GM21723 (cell line): ENCODE measurements around the gene FOXO3.
A peak's percentile ranks its signal among the peaks of the same experiment; 100 is the strongest.
"Not testable (repeated sequence)": the region's sequence is repeated elsewhere in the genome, so short reads cannot be mapped to it uniquely, and the experiment has no call there.

Experiments used
- ATAC-seq: cut with Tn5 transposase; IDR thresholded peaks from one replicate; pipeline ENCODE4 v1.9.1; 2021; ENCODE audit warnings: mild to moderate bottlenecking, moderate library complexity; ENCODE audit not compliant: unreplicated experiment

Gene FOXO3

DNA sequence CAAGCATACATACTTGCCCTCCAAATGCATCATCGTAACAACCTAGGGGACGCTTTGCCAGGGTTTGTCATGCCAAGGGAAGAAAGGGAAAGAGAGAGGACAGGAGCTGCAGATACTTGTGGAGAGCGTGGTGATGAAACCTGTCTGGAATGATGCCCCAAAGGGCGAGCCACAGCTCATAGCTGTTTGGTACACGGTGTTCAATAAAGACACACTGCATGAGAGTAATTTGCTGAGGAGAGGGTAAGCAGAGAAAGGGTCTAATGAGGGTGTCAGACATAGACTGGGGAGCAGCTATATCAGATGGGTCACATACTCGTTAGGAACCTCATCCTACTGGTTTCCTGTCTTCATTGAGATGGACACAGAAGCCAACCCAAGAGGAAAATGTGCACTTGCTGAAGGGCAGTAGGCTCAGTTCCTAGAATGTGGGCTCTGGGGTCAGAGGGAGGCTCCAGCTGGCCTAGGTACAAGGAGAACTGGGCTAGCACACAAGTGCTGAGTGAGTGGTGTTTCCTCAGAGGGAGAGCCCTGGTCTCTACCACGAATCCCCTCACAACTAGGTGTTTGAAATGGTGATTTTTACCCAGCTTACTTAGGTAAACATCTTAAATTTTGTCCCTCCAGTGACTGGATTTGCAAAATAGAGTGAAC, 5.2 kb upstream of the FOXO3 start:
- ATAC-seq, result no peak

DNA sequence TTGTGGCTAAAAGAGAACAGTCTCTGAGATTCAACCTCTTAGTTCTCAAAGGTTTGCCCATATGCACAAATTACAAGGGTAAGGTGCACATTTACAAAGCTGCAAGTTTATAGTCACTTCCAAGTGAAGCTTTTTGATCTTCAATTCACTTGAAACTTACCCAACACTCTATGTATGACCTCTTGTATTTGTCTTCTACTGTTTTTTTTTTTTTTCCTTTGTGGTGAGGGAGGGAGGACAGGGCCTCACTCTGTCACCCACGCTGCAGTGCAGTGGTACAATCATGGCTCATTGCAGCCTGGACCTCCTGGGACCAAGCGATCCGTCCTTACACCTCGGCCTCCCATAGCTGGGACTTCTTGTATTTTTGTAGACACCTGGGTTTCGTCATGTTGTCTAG, 4.5 kb upstream of the FOXO3 start:
- no peak for ATAC-seq

DNA sequence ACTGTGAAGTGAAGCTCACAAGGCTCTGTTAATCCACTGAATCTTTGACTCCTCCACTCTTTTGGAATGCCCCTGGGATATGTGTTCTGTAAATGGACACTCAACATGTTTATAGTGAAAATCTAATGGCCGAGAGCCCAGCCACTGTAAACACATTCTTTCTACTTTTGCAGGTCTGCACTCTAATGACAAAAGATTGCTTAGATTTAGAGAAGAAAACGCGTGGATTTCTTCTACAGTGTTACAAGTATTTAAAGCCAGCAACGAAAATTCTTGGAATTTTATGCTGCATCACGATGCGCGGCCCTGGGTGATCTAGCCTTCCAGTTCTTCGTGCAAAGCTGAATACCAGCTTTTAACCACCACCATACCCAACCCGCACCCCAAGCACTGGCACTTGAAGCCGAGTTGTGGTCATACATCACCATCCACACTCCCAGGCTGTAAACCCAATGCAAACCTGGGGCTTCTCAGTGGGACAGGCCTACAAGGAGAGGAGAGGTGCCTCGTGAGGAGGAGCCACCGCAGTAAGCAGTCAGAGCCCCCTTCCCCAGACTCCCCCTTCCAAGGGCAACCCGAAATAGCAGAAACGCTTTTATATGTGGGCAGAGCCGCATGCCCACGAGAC, 3.7 kb upstream of the FOXO3 start:
- no peak for ATAC-seq

DNA sequence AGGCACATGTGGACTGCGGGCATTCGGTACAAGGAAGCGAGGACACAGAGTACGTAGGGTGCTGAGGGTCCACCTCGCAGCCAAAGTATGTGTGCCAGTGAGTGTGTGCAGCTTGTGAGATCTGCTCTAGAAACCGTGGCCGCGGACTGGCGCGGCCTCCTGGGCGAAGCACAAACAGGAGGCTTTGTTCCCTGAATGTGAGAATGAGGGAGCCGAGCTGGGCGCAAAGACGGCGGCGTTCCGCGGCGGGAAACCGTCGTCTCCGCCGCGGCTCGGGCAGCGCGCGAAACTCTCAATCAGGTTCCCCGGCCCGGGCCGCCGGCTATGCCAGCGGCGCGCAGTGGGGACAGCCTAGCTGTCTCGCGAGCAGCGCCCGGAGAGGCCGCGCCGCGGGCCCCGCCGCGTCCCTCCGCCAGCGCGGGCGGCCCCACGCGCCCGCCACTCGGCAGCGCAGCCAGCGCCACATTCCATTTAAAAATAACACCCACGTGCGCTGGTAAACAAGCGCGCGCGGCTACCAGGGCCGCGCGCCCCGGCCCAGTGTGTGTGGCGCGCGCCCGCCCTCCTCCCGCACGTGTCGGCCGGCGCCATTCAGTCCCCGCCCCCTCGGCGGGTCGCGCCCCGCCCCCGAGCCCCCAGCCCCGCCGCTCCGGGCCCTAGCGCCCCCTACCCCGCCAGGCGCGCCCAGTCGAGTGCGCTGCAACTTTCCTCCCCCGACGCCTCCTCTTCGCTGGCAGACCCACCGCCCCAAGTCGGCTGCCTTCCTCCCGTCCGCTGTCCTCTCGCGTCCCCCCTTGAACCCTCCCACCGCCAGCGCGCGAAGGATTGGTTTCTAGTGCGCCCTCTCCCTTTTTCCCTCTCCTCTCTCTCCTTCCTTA, 3.0 kb upstream of the FOXO3 start:
- no peak for ATAC-seq

DNA sequence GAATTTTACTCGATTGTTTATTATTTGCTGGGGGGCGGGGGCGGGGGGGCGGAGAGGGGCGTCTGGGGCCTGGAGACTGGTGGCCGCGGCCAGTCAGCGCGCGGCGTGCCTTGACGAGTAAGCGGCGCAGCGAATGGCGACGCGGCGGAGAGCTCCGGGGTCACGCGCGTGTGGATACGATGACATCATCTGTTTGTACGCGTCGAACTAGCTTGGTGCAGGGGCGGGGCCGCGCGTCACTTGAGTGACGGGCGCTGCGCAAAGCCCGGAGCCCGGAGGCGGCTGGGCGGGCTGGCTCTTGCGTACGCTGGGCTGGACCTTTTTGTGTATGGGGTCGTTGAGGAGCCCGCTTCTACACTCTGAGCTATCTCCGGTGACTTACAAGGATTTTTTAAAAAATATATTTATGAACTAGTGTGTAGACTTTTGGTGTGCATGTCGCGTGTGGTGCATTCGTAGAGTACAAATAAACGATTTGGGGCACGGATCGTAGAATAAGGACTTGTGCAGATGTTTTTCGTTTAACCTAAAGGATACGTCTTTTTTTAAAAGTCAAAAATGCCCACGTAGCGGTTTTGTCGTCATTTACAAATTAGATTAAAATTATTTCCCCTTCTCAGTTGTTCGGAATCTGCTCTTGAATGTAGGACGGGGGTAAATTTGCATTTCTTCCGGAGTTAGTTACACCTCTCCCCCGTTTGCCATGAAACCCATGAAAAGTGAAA, 2.2 kb upstream of the FOXO3 start:
- ATAC-seq, result peak; percentile 66

DNA sequence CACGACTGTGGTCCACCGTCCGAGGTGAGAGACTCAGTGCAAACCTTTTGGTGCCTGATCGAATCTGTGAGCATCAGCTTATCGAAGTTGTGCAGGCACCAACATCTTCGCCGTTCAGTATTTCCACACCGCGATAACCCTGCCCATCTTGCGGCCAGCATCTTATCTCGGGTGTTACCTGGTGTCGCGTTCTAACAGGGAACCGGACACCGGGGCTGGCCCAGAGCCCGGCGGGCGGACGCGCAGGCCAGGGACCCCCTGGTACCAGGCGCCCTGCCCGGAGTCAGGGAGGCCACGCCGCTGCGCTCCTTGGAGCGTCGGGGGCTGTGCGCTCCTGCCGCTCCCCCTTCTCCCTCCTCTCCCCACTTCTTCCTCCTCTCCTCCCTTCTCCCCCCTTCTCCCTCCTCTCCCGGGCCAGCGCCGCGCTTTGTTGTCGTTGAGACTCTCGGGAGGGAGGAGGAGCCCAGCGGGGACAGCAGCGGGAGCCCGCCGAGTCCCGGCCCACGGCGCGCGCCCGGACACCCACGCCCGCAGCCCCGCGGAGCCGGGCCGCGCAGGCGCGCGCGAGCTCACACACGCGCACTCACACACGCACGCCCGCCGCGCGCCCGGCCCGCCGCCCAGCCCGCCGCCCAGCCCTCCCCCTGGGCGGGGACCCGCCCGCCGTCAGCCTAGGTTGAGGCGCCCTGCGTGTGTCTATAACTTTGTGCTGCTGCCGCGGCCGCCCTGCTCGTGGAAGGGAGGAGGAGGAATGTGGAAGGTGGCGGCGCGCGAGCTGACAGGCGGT, 1.4 kb upstream of the FOXO3 start:
- ATAC-seq, result peak; percentile 38

DNA sequence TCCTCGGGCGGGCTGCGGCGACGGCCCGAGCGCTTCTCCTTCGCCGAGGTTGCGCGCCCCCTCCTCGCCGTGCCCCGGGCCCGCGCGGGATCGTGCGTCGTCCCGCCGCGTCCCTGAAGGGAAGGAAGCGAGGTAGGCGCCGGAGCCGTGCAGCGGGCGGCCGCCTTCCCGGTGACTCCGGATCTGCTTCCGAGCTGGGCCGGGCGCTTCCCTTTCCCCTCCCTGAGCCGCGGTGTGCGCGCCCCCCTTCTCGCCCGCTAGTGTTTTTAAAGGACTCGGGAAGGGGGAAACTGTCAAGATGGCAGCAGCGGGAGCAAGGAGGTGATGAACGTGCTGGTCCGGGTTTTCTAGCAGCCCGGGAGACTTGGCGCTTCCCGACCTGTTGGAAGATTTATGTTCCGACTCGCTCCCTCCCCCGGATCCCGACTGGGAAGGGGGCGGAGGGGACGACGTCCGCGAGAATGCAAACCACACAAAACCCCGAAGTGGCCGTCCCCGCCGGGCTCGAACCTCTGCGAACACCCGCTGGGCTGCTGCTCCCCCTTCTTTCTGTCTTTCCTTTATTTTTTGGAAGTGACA, 744 bp upstream of the FOXO3 start:
- ATAC-seq, result no peak

DNA sequence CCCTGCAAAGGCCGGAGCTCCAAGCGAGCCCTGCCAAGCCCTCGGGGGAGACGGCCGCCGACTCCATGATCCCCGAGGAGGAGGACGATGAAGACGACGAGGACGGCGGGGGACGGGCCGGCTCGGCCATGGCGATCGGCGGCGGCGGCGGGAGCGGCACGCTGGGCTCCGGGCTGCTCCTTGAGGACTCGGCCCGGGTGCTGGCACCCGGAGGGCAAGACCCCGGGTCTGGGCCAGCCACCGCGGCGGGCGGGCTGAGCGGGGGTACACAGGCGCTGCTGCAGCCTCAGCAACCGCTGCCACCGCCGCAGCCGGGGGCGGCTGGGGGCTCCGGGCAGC, 561 bp downstream of the FOXO3 start:
- not testable (repeated sequence) for ATAC-seq

DNA sequence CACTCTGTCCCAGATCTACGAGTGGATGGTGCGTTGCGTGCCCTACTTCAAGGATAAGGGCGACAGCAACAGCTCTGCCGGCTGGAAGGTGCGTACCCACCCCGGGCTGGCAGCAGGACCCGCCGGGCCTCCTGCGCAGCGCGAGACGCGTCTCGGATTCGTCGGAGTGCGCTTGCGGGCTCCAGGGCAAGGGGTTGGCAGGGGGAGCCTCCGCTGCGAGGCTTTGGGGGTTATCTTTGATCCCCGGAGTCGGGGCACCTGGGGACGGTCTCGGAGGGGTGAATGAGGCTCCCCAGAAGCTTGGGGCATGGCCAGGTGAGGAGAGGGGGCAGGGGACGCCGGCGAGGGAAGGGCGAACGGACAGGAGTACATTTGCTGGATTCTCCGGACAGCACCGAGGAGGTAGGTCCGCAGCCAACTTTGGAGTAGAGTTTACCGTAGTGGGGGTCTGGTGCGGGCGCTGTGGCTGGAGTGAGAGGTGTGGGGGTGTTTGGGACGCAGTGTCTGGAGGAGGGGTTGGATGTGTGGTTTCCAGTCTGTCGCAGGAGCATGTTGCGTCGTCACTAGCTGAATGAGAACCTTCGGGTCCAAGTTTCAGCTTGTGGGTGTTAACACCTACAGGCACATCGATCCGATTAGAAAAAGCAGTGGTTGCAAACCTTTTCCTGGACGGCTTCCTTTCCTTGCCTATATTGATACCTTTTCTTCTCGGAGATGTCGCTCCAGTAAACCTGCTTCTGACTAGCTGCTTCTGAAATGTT, 1.2 kb downstream of the FOXO3 start:
- ATAC-seq, result no peak

DNA sequence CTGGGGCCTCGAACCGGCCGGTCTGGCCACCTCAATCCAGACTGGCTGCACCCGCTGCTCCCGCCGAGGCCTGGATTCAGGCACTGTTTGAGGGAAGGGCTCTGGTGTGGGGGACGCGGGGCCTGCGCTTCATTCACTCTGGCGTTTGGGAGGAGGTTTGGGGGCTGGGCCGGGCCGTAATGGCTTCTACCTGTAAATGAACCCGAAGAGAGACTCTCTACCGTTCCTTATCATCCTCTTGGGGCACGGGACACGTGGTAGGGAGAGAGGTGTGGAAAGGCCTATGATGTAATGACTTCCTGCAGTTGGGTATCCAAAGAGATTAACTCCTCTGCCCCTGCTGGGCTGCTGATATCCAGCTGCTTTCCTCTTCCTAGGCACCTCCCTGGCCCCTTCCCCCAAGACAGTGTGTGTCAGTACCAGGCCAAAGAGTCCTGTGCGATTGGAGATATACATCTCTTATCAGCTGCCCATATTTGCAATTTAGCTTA, 1.8 kb downstream of the FOXO3 start:
- ATAC-seq, result no peak

DNA sequence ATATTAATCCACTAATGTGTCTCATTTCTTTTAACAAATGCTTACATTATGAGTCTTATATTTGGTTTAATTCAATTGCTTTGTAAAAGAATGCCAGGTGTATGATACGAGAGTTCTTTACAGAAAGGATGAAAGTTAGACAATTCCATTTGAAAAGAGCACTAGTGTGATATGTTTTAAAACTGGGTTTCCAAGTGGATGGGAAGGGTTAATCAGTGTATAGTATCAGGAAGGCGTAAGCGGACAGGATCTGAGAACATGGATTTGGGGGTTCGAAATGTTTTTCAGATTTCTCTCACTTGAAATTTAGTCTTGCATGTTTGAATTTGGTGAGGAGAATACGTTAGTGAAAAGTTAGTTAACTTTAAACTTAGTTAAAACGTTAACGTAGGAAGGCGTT, 2.6 kb downstream of the FOXO3 start:
- no peak for ATAC-seq

DNA sequence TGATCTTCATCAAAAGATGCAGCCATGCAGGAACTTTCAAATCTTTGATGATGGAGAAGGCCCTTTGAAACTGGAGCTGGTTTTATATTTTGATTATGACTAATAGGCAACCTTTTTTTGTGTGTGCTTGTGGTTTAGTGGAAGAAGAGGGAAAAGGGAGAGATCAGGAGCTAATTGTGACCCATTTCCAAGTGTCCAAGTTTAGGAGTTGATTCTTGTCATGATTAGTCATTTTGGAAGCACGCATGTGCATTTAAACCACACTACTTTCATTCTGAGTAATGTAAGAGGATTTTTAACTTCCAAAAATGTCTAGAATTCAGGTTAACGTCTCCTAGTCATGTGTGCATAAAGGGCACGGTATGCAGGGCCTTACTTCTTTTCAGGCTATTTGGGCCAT, 3.5 kb downstream of the FOXO3 start:
- ATAC-seq, result no peak

DNA sequence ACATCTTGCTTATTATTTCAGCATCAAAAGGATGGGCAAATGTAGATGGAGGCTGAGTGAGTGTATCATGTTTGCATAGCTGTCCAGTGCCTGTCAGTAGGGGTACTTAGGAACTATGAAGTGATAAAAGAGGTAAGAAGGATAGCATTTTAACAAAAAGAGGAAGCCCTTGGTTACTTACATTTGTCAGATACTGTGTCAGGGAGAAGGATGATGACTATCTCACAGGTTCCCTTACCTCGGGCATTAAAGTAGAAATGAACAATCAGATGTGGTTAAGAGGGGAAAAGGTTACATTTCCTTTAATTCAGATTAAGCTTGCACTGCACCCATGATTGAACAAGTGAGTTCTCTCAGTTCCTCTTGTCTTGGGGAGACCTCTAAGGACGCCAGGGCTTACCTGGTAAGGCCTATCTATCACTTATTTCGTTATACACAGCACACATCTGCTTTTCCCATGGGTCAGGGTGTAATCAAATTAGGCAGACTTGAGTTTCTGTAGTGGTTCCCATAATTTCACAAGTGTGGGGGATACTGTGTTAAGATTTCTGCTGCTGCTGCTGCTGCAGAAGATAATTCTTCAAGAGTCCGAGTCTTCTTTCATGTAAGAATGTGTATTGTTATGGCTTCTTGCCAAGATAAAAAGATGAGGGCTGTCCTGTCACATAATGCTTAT, 4.5 kb downstream of the FOXO3 start:
- peak; percentile 68 for ATAC-seq

DNA sequence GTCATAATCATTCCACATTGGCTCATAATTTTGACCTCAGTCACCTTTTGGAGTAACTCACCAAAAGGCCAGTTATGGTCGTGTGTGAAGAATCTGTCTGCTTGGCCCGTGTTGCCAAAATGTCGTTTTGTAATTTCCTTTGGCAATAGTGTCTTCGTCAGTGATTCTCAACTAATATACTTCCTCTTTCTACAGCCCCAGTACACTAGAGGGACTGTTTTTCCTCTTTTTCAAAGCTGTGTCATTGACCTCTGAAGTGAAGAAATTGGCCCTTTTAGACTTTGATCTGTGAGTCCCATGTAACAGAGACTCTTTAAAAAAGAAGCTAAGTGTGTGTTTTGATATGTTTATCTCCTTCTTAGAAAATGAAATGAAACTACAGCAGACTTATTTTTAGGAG, 5.2 kb downstream of the FOXO3 start:
- no peak for ATAC-seq

DNA sequence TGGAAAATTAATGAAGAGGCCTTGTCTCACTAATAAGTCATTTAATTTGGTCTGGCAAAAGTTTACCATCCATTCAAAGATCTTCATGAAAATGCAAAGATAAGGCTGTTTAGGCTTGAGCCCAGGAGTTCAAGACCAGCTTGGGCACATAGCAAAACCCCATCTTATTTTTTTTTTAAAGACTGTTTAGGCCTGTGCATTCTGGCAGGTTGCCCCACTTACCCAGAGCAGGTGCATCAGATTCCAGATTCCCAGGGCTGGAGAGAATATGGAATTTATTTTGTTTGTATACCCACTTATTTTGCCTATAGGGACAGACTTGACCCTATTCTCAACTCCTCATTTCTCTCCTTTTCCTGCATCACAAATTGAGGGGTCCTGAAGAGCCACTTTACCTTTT, 5.7 kb downstream of the FOXO3 start:
- no peak for ATAC-seq

DNA sequence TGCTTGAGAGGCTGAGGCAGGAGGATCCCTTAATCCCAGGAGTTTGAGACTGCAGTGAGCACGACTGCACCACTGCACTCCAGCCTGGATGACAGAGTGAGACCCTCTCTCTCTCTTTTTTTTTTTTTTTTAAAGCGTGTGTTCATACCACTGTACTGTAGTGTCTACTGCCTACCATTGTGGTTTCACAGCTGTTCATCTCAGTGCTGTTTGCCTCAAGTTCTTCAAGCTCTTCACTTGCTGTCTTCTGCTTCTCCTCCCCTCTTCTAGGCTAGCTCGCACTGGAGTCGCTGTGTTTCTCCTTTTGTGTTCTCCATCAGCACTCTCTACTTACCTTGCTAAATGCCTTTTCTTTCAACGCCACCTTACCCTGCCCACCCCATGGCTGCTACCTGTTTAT, 7.4 kb downstream of the FOXO3 start:
- ATAC-seq, result no peak

DNA sequence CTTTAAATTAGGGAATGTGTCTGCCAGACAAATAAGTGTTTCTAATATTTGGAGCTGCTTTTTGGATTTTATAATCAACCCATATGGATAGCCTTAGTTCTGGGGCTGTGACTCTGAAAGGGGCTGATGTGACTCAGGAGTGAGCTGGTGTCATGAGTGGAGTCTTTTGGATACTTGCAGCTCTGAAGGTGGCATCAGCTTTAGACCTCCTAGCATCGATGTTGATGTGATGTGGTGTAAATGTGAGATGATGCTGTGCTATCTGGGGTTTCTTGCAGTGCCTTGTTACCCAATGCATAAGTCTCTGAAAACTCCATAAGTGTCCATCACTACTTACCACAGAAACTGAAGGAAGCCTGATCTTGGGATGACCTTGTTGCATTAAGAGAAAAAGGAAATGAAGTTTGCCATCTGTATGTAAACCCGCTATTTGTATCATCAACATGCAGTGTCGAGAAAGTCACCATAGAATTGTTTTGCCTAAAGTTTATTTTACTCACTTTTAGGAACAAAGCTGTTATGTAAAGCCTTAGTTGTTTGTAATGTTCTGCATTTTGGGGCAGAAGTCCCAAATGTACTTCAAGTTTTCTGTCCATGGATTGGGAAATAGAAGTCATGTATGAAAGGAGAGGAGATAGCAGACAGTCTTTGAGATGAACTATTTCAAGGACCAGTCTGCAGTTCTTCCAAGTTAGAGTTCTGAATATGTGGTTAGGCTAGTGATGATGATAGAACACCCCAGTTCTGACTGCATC, 8.0 kb downstream of the FOXO3 start:
- ATAC-seq, result no peak

DNA sequence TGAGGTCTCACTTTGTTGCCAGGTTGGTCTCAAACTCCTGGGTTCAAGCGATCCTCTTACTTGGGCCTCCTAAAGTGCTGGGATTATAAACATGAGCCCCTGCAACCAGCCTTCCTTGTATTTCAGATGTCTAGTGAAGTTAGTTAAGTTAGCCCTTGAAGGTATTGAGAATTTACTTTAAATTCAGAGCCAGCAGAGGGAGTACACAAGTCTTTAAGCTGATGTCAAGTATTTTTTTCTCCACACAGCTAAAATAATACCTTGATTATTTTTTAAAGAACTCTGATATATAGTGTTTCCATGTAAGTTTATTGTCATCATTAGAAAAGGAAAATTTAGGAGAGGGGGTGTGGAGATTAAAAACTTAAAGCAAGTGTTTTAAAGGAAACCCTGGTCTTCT, 9.8 kb downstream of the FOXO3 start:
- ATAC-seq, result no peak
